DND-41 (cell line): ENCODE data around the gene APC.

ENCODE experiments used
- EZH2 ChIP-seq: IDR thresholded peaks from 3 replicates; pipeline ENCODE4 v1.6.1; 2012; ENCODE audit warnings: borderline replicate concordance, low read depth, mild to moderate bottlenecking, moderate library complexity, low read length, inconsistent platforms; ENCODE audit not compliant: severe bottlenecking
- TF ChIP-seq, protein P1 (sequence below): IDR thresholded peaks from 2 replicates; pipeline ENCODE4 v1.5.1; 2012; ENCODE audit warnings: borderline replicate concordance, low read length, moderate library complexity, mild to moderate bottlenecking; ENCODE audit not compliant: poor library complexity, severe bottlenecking; ENCODE audit errors: extremely low read depth

DNA sequence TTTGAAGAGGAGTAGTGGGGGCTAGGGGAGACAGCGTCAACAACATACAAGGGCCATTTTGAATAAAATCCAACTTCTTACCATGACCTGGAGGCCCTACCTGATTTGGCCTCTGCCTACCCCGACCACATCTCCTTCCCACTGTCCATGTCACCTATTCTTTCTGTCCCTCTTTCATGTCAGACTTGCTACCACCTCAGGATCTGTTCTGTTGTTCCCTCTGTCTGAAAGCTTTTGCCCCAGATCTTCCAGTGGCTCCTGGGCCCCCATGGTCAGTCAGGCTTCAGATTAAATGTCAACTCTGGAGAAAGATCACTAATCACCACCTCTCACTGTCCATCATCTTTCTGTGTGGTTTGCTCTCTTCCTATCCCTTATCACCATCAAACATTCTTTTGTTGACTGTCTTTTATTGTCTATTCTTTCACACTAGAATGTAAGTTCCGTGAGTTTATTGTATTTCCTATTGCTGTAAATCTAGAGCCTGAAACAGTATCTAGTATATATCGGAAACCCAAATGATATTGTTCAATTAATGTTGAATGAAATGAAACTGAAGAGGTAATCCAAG, 31.2 kb upstream of the APC start:
- TF ChIP-seq, protein P1, sequence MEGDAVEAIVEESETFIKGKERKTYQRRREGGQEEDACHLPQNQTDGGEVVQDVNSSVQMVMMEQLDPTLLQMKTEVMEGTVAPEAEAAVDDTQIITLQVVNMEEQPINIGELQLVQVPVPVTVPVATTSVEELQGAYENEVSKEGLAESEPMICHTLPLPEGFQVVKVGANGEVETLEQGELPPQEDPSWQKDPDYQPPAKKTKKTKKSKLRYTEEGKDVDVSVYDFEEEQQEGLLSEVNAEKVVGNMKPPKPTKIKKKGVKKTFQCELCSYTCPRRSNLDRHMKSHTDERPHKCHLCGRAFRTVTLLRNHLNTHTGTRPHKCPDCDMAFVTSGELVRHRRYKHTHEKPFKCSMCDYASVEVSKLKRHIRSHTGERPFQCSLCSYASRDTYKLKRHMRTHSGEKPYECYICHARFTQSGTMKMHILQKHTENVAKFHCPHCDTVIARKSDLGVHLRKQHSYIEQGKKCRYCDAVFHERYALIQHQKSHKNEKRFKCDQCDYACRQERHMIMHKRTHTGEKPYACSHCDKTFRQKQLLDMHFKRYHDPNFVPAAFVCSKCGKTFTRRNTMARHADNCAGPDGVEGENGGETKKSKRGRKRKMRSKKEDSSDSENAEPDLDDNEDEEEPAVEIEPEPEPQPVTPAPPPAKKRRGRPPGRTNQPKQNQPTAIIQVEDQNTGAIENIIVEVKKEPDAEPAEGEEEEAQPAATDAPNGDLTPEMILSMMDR: no peak
- no peak for TF ChIP-seq EZH2
